Raji (cell line): ENCODE measurements around the gene COX8A.

Source experiments
- POLR2A ChIP-seq: IDR thresholded peaks from 2 replicates; pipeline ENCODE4 v1.6.1; 2011; ENCODE audit warnings: low read depth, low read length, control low read depth; ENCODE audit not compliant: insufficient read depth

COX8A gene

DNA sequence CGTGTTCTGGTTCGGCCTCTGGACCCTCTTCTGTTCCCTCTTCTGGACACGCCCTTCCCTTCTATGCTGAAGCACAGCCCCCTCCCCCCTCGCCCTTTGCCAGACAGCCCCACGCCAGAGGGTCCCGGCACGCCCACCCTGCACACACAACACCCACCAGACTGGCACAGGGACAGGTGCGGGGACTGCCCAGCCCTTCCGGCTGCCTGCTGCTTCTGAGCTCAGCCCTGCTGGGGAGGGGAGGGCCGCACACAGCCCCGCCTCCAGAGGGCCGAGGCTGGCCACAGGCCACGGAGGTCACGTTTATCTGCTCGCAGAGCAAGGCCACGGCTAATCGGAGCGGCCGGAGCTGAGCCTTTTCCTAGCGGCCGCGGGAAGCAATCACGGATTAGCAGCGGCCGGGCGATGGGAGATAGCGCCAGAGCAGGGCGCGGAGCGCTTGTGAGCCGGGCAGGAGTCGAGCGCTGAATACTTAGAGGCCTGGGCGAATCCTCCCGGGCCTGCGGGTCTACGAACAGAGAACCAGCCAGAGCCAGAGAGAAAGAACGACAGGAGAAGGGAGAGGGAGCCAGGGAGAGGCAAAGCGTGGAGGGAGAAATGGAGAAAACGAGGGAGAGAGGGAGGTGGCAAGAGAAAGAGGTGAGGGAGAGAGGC lies 33.3 kb downstream of the COX8A start:
- no peak for TF ChIP-seq POLR2A

DNA sequence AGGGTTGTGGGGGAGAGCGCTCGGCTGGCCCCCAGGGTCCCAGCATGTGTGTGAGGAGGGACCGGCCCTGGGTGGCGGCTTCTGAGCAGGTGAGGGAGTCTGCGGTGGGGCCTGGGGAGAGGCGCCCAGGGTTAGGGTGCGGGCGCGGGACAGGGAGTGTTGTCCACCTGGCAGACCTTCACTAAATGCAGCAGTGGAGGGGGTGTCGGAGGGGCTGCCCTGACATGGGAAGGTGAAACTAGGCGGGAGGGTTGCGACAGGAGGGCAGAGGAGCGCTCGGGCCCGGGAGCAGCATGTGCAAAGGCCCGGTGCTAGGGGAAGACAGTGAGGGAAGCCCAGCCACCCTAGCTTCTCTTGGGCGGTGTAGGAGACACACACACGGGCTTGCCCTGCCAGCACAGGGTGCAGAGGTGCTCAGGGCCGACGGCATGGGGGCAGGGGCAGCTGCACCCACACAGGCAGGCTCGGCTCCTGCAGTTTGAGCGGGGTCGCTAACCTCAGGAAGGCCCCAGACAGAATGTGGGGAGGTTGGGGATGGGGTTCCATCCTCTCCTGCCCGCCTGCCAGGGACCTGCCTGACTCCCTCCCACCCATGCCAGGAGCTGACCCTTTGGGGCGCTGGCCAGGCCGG lies 34.0 kb downstream of the COX8A start:
- TF ChIP-seq POLR2A: no peak

DNA sequence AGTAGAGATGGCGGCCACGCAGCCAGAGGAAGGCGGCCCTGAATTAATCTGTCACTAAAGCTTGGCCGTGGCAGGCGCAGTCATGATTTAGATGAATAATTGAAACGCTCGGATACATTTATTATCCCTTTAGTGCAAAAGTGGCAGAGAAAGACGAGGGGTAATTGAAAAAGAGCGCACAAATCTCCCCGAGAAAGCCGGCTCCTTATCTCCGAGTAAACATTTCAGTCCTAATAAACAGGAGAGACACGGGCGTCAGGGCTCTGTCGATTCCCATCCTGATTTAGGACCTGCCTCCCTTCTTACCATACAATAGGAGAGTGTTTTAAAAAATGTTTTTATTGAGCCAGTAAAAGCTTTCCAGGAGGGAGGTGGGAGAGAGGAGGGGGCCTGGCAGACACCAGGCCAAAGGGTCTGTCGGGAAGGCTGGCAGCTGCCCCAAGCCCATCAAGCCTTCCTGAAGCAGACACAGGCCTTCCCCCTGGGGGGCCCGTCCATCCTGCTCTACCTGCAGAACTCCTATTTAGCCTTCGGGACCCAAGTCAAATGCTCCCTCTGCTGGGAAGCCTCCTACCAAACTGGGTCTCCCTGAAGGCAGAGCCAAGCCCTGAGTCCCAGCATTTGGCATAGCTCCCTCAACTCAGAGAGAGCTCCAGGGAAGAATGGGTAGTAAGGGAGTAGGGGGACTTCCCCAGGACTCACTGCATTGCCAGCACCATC lies 34.7 kb downstream of the COX8A start:
- no peak for TF ChIP-seq POLR2A

DNA sequence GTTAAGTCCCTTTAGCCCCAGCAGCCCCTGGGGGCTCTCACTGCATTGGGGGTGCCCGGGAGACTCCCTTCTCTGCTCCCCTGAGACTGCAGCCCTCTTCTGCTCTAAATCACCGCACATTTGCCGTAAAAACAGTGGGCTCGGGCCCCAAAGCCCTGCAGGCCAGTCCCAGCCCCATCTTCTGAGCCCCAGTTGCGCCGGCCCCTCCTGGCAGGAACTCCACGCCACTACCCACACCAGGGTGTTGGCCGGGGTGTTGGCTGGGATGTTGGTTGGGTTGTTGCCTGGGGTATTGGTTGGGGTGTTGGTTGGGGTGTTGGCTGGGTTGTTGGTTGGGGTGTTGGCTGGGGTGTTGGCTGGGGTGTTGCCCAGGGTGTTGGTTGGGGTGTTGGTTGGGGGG lies 35.3 kb downstream of the COX8A start:
- TF ChIP-seq POLR2A: no peak

DNA sequence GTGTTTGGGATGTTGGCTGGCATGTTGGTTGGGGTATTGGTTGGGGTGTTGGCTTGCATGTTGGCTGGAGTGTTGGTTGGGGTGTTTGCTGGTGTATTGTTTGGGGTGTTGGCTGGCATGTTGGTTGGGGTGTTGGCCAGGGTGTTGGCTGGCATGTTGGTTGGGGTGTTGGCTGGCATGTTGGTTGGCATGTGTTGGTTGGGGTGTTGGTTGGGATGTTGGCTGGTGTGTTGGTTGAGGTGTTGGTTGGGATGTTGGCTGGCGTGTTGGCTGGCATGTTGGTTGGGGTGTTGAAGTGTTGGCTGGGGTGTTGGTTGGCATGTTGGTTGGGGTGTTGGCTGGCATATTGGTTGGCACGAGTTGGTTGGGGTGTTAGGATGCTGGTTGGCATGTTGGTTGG lies 36.4 kb downstream of the COX8A start:
- TF ChIP-seq POLR2A: no peak

DNA sequence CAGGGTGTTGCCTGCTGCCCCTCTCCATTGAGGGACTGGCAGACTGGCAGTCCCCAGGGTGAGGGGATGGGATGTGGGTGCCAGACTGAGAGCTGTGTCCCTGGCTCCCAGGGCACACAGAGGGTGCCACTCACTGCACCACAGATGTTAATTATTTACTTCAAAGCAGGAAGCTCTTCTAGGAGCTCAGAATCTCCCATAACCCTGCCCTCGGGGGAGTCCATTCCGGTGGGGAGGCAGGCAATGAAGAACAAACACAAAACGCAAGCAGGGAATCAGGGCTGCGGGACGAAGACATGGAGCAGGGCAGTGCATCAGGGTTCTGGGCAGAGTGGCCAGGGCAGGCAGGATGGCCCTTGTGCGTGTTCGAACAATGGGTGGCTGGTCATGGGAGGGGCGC lies 37.0 kb downstream of the COX8A start:
- no peak for TF ChIP-seq POLR2A

DNA sequence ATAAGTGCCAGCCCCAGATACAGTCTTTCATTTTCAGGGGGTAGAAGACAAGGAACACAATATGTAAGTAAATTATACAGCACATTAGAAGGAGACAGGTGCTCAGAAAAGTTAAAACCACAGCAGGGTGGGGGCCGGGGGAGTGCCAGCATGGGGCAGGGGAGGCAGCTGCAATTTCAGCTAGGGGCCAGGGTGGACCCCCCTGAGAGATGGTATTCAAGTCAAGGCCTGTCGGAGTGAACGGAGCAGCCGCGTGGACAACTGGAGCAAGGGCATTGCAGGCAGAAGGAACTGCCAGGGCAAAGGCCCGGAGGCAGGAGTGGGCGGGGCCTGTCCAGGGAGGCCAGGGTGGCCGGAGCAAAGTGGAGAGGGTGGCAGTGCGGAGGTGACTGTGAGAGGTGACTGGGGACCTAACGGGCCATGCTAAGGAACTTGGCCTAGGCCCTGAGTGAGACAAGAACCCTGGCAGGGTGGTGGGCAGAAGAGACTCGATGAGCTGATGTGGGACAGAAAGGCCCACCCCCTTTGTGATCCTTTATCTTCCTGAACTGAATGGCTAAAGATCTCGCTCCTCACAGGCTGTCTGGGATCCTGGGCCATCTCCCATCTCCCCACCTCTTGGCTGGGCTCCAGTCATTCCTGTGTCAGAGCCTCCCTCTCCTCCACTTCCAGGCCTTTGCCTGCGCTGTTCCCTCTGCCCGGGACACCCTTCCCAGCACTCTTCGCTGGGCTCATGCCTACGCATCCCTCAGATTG lies 38.9 kb downstream of the COX8A start:
- TF ChIP-seq POLR2A: no peak

DNA sequence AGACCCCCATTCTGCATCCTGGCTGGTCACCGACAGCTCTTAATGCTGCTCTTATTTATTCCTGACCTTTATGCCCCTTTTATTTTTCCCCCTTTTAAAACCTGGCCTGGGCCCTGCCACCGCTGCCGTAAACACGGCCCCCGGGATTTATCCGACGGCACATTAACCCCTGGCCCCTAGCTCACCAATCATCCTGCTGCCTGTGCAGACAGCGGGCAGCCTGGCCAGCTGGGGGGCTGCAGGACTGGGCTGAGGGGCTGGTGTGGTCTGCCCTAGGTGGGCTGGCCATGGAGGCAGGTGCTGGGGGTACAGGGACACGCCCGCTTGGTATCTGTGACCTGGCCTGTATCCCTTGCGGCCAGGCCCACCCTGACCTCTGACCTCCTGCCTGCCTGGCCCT lies 39.9 kb downstream of the COX8A start:
- no peak for TF ChIP-seq POLR2A

DNA sequence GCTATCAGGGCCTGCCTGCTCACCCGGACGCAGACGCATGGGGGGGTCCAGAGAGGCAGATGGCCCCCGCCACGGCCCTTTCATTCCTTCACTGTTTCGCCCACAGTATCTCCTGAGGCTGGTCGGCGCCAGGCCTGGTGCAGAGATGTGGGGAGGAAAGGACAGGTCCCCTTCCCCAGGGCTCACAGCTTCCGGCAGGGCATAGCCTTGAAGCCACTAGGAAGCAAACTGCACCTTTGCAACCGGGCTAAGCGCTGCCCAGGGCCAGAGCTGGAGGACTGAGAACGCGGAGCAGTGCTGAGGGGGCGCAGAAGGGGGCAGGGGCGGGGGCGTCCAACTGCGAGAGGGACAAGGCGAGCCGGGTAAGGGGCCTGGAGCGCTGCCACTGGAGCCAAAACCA lies 41.1 kb downstream of the COX8A start:
- no peak for TF ChIP-seq POLR2A

DNA sequence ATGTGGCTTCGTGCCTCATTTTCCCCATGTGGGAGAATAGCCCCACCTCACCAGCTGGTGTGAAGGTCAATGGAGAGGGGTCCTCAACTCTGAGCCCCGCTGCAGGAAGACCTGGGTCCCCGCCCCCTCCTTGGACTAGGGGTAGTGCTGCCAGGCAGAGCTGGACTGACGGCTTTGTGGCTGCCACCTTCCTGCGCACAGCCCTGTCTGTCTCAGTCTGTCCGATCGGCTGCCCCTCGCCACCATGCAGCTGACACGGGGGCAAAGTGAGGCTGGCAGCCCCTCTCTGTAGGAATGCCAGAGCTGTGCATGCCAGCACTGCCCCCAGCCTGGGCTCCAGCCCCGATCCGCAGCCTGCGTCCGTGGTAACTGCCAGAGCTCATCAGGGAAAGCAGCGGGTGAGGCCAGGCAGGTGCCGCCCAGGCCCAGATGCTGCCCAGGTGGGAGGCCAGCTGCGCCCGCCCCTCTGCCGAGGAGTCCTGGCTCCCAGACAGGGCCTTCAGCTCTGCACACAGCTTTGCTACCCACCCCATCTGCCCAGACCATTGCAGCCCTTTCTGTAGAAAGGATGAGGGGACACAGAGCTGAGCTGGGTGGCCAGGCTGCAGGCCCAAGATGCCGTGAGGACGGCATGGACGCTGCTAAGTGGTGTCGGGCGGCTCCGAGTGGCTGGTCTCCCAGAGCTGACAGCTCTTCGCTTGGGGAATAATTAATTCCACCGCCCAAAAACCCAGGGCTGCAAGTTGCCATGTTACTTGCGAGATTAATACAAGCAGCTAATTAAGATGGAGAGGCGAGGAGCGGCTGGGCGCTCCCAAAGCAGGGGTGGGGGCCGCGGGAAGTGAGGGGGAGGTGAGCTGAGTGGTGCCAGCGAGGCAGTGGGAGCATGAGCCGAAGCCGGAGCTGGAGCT lies 41.8 kb downstream of the COX8A start:
- no peak for TF ChIP-seq POLR2A

DNA sequence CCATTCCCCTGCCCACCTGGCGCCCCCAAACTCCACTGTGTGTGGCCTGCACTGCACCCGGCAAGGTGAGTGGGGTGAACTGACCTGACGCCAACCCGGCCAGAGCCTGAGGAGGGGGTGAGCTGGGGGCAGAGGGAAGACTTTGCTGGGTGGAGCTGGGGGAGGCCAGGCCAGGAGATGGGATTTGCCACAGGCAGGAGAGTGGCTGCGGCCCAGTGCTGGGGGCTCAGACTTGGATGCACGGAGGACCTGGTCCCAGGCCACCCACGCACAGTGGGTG lies 43.5 kb downstream of the COX8A start:
- TF ChIP-seq POLR2A: no peak

DNA sequence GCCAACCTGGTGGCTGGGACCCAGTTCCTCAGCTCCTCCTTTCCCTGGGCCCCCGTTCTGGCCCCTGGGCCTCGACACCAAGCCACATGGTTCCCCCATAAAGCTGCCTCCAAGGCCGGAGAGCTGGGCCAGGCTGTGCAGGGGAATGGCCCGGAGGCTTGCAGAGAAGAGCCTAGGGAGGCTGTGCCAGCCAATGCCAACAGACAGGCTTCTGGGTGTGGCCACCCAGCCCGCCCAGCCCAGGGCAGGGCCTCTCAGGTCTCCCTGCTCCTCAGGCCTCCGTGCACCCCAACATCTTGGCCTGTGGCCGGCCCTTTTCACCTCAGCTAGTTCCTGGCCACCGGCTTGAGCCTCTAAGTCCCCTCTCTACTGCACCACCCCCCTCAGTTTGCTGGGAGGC lies 43.9 kb downstream of the COX8A start:
- no peak for TF ChIP-seq POLR2A

DNA sequence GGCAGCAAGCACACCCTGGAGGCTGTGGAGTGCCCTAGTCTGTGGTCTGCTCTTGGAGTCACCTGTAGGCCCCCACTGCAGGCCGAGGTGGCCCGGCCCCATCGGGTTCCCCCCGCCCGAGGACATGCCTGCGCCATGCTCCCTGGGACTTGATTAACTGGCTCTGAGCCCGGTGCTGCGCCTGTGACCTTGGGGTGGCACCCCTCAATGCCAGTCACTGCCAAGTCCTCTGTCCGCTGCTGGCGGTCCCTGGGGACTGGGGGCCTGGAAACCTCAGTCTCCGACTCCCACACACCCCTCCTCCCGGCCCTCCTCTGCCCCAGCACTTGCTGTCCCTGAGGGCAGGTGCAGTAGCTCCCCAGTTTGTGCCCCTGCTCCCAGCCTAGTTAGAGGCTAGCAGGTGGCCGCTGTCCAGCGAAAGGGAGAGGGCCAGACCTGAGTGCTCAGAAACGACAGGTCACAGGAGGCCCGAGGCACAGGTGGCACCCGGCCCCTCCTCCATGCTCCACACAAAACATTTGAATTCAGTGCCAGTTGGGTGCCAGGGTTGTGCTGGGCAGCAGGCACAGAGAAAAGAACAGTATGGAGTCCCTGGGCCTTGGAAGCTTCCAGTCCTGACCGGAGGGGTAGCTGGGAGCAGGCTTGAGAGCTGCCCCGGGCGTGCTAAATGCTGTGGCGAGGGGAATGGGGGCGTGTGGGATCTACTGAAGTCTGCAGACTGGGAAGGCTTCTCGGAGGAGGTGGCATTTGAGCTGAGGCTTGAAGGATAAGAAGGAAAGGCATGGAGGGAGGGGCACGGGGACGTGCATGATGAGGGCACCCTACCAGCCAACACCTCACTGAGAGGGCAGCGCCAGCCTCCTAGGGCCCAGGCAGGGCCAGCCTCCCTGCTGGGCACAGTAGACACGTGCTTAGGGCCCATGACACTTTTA lies 45.0 kb downstream of the COX8A start:
- TF ChIP-seq POLR2A: no peak

DNA sequence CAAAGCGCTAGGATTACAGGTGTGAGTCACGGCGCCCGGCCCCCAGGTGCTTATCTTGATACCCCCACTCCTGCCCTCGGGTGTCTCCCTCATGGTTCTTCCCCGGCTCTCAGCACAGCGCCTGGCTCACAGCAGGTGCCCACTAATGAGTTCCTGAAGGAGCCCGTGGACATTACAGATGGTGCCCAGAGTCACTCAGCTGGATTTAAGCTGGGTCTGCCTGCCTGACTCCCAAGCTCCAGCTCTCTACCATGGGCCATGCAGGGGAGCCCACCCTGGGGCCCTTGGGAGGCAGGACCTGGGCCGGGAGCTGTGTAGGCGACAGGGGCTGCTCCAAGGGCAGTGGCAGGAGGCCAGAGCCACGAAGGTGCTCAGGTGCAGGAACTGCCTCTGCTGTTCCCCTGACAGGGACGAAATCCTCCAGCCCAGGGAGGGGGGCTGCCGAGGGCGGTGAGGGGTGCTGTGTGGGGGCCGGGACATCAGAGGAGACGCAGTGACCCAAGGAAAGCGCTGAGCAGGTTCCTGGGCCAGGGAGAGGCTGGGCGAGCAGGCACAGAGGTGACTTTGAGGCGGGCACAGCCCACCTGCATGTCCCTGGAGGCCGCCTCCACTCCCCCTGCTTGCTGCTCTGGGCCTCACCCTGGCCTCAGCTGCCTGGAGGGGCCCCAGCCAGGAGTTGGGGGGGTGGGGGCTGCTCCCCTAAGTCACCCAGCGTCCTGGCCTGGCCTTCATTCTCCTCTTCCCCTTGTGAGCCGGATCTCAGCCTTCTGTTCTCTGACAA lies 46.7 kb downstream of the COX8A start:
- no peak for TF ChIP-seq POLR2A

DNA sequence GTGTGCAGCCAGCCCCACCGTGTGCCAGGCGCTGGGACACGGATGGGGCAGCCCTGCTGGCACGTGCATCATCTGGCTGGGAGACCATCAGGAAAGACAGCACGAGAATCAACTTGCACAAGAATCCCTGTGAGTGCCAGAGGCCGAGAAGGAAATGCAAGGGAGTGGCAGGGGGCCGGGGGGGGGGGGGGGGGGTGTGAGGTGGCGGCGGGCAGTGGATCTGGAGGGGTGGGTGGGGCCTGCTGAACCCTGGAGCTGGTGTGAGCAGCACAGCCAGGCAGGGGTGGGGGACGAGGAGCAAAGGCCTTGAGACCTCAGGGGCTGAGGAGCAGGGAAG lies 47.3 kb downstream of the COX8A start:
- TF ChIP-seq POLR2A: no peak
